Measurements from ENCODE around the gene RIMS4. TPM values are rescaled to one million over a fixed set of nuclear protein-coding genes. Genes with fewer than 3 reads are reported as not detected.

The RIMS4 gene
- total and polyA plus RNA-seq, 2 of the 8 experiments (the other 6 are each of a cell fraction or from before 2014, with no cell fraction given) = 13.3 to 44.2 TPM

DNA sequence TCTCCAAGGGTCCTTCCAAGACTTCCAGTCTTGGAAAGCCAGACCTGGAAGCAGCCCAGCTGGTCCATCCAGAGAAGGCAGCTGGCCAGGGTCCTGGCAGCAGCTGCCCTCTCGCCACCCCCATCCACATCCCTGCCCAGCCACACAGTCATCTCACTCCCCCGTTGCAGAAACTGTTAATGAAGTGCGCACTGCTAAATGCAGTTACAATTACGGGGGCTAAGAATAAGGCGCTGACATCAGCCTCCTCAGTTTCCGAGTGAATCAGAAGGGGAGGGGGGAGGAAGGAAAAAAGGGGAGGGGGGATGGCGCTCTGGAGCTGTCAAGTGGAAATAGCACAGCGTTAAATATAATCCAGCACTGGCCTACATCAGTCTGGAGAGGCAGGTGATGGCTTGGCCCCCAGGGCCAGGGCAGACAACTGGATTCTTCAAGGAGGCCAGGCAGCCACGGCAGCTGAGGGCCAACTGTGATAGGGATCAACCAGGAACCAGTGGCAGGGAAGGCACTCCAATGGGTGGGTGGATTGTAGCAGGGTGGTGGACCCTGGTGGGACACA is 6.9 kb downstream of the RIMS4 start:
- H4K5ac ChIP-seq (ENCODE audit: insufficient read length, low read depth, low read length) = no peak overlapping the region
- FAIRE-seq (no peak), DNase-seq (ENCODE audit: low read depth in 1 of 2, low spot score in 2 of 2) (no peak)
- no peak overlapping the region for H3K4me2 ChIP-seq (ENCODE audit: insufficient read depth in 1 of 2, low read depth in 2 of 2, low read length in 2 of 2)
- no peak overlapping the region for H2BK12ac ChIP-seq (ENCODE audit: low read depth, low read length)
- peaks cover 0 to 4% (median 0%) of the 10 kb centered on the region in 4 experiments; a peak in 1 of 8 replicates for H3K36me3 ChIP-seq (ENCODE audit: control insufficient read depth in 2 of 4, insufficient read depth in 4 of 4, low read length in 3 of 4)
- no peaks in the 10 kb centered on the region for H3K9me3 ChIP-seq (ENCODE audit: insufficient read depth in 2 of 2, low read depth in 1 of 2, low read length in 1 of 2)
- no peak overlapping the region for H2AFZ ChIP-seq (ENCODE audit: low read length)
- no peak overlapping the region for H3K14ac ChIP-seq (ENCODE audit: insufficient read length)
- no peak overlapping the region; the same call in 1 of the 2 replicates for H4K8ac ChIP-seq (ENCODE audit: extremely low read depth, insufficient read depth, low read length)
- 89% methylated on average over 5 of the region's 9 CpGs; no CpG with 5 or more reads in 1 of the 2 experiments for WGBS, 2 experiments (ENCODE audit: extremely low coverage in 1 of 2, insufficient coverage in 1 of 2, insufficient read length in 1 of 2, insufficient replicate concordance in 2 of 2, low coverage in 1 of 2, low lambda C conversion rate in 2 of 2, missing lambda C conversion rate in 1 of 2)
- POLR2A ChIA-PET (ENCODE audit: partially characterized antibody) = interaction anchor here (0.9 to 1.4 kb wide), 2 partner anchors 17 to 26 kb away, joined by 3 read pairs; no protein-coding TSS in a partner anchor
- no peak overlapping the region for H3K9ac ChIP-seq (replicated peaks in 1 of 4; ENCODE audit: extremely low read depth in 1 of 4, low read depth in 3 of 4, low read length in 3 of 4)
- CTCF ChIA-PET (ENCODE audit: partially characterized antibody) = interaction anchor here (1.5 to 12.1 kb wide), 5 partner anchors 17 to 63 kb away, joined by 4 to 170 read pairs (median 5); no protein-coding TSS in a partner anchor
- H2BK5ac ChIP-seq (ENCODE audit: low read depth, low read length) = no peak overlapping the region
- H3K56ac ChIP-seq (replicated peaks; ENCODE audit: insufficient read length, low read depth, low read length) = no peak overlapping the region
- H3K18ac ChIP-seq (ENCODE audit: extremely low read depth, low read length) = no peak overlapping the region
- no peaks in the 10 kb centered on the region; the same call in 1 of the 2 replicates for H3K23me2 ChIP-seq (ENCODE audit: low read depth, low read length)
- H2BK120ac ChIP-seq (replicated peaks; ENCODE audit: low read depth, low read length) = no peak overlapping the region
- H3K23ac ChIP-seq (ENCODE audit: insufficient read length) = no peak overlapping the region
- no peak overlapping the region for H3K4ac ChIP-seq (replicated peaks; ENCODE audit: insufficient read length, low read depth, low read length)
- H3K27ac ChIP-seq (ENCODE audit: low read depth, low read length) = no peak overlapping the region
- no peak overlapping the region for H2AK5ac ChIP-seq (ENCODE audit: low read depth, low read length)
- H2BK15ac ChIP-seq (ENCODE audit: low read length) = no peak overlapping the region
- no peak overlapping the region for H3K4me3 ChIP-seq (ENCODE audit: extremely low read depth in 1 of 4, insufficient read depth in 2 of 4, low read depth in 3 of 4, low read length in 4 of 4)
- no peak overlapping the region for H4K91ac ChIP-seq (replicated peaks; ENCODE audit: insufficient read length, low read length)
- peaks cover 0 to 5% (median under 1%) of the 10 kb centered on the region in 4 experiments; a peak in 3 of 7 replicates for H3K4me1 ChIP-seq (replicated peaks in 1 of 4; ENCODE audit: control insufficient read depth in 3 of 4, insufficient read depth in 4 of 4, low read length in 3 of 4)
- H4K20me1 ChIP-seq (replicated peaks in 1 of 2; ENCODE audit: control insufficient read depth in 1 of 2, insufficient read depth in 2 of 2, low read length in 2 of 2) = peaks cover 2 to 6% of the 10 kb centered on the region in 2 experiments
- no peak overlapping the region for H2BK20ac ChIP-seq (ENCODE audit: low read length)
- H3K79me1 ChIP-seq (ENCODE audit: low read depth, low read length) = peaks cover 6% of the 10 kb centered on the region; the same call in 1 of the 2 replicates
- peaks cover 0 to 19% of the 10 kb centered on the region in 2 experiments; a peak in 1 of 4 replicates for H3K79me2 ChIP-seq (ENCODE audit: control insufficient read depth in 1 of 2, insufficient read depth in 2 of 2, low read length in 2 of 2)
- peaks cover 0 to 2% (median under 1%) of the 10 kb centered on the region in 4 experiments; a peak in 4 of 7 replicates for H3K27me3 ChIP-seq (replicated peaks in 1 of 4; ENCODE audit: control insufficient read depth in 3 of 4, extremely low read depth in 1 of 4, insufficient read depth in 3 of 4, low read length in 3 of 4)
- TF ChIP-seq SP1 (IDR thresholded peaks at IDR 0.05; ENCODE audit: low read depth, low read length) (no peak), KDM1A (IDR thresholded peaks at IDR 0.05; ENCODE audit: borderline replicate concordance, low read length) (no peak), RNF2 (IDR thresholded peaks at IDR 0.05; ENCODE audit: borderline replicate concordance, low read depth, low read length, missing control alignments, poor library complexity, severe bottlenecking) (no peak), ASH2L (IDR thresholded peaks at IDR 0.05; ENCODE audit: low read length) (no peak), RXRA (IDR thresholded peaks at IDR 0.05; ENCODE audit: insufficient read depth, low read depth, low read length) (no peak), CEBPB (IDR thresholded peaks at IDR 0.05; ENCODE audit: low read depth, low read length) (no peak), TBP (IDR thresholded peaks at IDR 0.05; ENCODE audit: low read depth, low read length) (no peak), JUN (IDR thresholded peaks at IDR 0.05; ENCODE audit: low read depth, low read length) (no peak), HDAC6 (IDR thresholded peaks at IDR 0.05; ENCODE audit: low read depth, low read length) (no peak), RFX5 (IDR thresholded peaks at IDR 0.05; ENCODE audit: borderline replicate concordance, low read depth, low read length) (no peak)
- TF ChIP-seq, protein P1, sequence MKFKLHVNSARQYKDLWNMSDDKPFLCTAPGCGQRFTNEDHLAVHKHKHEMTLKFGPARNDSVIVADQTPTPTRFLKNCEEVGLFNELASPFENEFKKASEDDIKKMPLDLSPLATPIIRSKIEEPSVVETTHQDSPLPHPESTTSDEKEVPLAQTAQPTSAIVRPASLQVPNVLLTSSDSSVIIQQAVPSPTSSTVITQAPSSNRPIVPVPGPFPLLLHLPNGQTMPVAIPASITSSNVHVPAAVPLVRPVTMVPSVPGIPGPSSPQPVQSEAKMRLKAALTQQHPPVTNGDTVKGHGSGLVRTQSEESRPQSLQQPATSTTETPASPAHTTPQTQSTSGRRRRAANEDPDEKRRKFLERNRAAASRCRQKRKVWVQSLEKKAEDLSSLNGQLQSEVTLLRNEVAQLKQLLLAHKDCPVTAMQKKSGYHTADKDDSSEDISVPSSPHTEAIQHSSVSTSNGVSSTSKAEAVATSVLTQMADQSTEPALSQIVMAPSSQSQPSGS (IDR thresholded peaks at IDR 0.05; ENCODE audit: low read length) = no peak

Measured in H1 (cell line).